HCT116 (cell line): Measurements from ENCODE around the gene CTIF. TPM values are rescaled to one million over a fixed set of nuclear protein-coding genes. Genes with fewer than 3 reads are reported as not detected.

Experiments
- ATAC-seq: fragments of 200-7000 bp; cut with Tn5 transposase; 2 replicates; pipeline ENCODE4 v1.9.1; 2020; ENCODE audit warnings: mild to moderate bottlenecking, moderate library complexity
- BruUV-seq: library from RNA; stranded (reverse); fragments of 400-500 nt; replicated peaks from 2 replicates; lab custom pipeline; 2021; lab: Mats Ljungman, UMichigan
- CTCF ChIA-PET: fragments of 300-600 bp; sonication (Branson Sonifier 250); formaldehyde crosslinking; loops from one replicate; lab custom pipeline; 2021; ENCODE audit warnings: antibody characterized with exemption; lab: Charles Lee
- POLR2A ChIA-PET: fragments of 300-600, 350-600 bp; sonication (Branson Sonifier 250); formaldehyde crosslinking; loops from one replicate; lab custom pipeline; 2021; ENCODE audit warnings: antibody characterized with exemption; lab: Charles Lee
- RAD21 ChIA-PET, 2 experiments: fragments of 300-600 bp; sonication (Branson Sonifier 250); formaldehyde crosslinking; loops; one replicate each; lab custom pipeline; 2023; ENCODE audit warnings: low total read pairs in 2 of 2; ENCODE audit not compliant: uncharacterized antibody in 2 of 2, unreplicated experiment in 2 of 2, low non-redundant PET in 1 of 2; lab: Charles Lee
- DNase-seq: peaks from one replicate; pipeline ENCODE4 v3.0.0-alpha.2; 2010; ENCODE audit warnings: low read depth, low spot score
- H2AFZ ChIP-seq: fragments of 200-600 bp; shearing (Covaris generic), sonication (generic); 2 replicates; pipeline ENCODE4 v1.6.1; 2017; ENCODE audit warnings: low read depth, mixed run types, mixed read lengths, antibody characterized with exemption, low read length; ENCODE audit not compliant: poor library complexity, severe bottlenecking
- H3K27ac ChIP-seq: 2 replicates; pipeline ENCODE4 v1.5.1; 2012; ENCODE audit warnings: low read depth, low read length
- H3K27me3 ChIP-seq: fragments of 200-600 bp; sonication (generic); 2 replicates; pipeline ENCODE4 v1.6.1; 2016; ENCODE audit warnings: mixed run types, low read length, mixed read lengths; ENCODE audit not compliant: insufficient read depth
- H3K36me3 ChIP-seq, 2 experiments: fragments of 200-500 bp in 1 of 2; fragments of 200-600 bp in 1 of 2; sonication (Bioruptor generic) in 1 of 2; sonication (generic) in 1 of 2; 2 replicates each; pipeline versions ENCODE4 v1.5.1 to v1.6.1; 2014 to 2016; ENCODE audit warnings: low read length in 2 of 2, inconsistent platforms in 1 of 2, mixed read lengths in 1 of 2, mixed run types in 1 of 2; ENCODE audit not compliant: insufficient read depth in 2 of 2, control insufficient read depth in 1 of 2
- H3K4me1 ChIP-seq, 2 experiments: fragments of 200-600 bp in 1 of 2; sonication (generic) in 1 of 2; 2 replicates each; pipeline versions ENCODE4 v1.5.1 to v1.6.1; 2012 to 2017; ENCODE audit warnings: low read length in 2 of 2, inconsistent platforms in 1 of 2, mild to moderate bottlenecking in 1 of 2, mixed read lengths in 1 of 2, mixed run types in 1 of 2, moderate library complexity in 1 of 2; ENCODE audit not compliant: insufficient read depth in 2 of 2, control insufficient read depth in 1 of 2
- H3K4me2 ChIP-seq: fragments of 200-600 bp; sonication (generic); 2 replicates; pipeline ENCODE4 v1.6.1; 2017; ENCODE audit warnings: mixed run types, low read length, mixed read lengths
- H3K4me3 ChIP-seq, 2 experiments: fragments of 200-600 bp in 1 of 2; sonication (generic) in 1 of 2; replicated peaks in 1 of 2; 2 replicates each; pipeline ENCODE4 v1.5.1; 2011 to 2016; ENCODE audit warnings: low read length in 2 of 2, control low read depth in 1 of 2, low read depth in 1 of 2, mild to moderate bottlenecking in 1 of 2, mixed read lengths in 1 of 2, mixed run types in 1 of 2
- H3K79me2 ChIP-seq: fragments of 200-600 bp; sonication (generic); 2 replicates; pipeline ENCODE4 v1.6.1; 2017; ENCODE audit warnings: mild to moderate bottlenecking, mixed run types, low read length, moderate library complexity, mixed read lengths; ENCODE audit not compliant: insufficient read depth
- H3K9ac ChIP-seq: fragments of 200-600 bp; sonication (generic); 2 replicates; pipeline ENCODE4 v1.6.1; 2016; ENCODE audit warnings: low read length, mixed read lengths
- H3K9me2 ChIP-seq: fragments of 200-600 bp; sonication (generic), shearing (Covaris generic); 2 replicates; pipeline ENCODE4 v1.6.1; 2017; ENCODE audit warnings: mixed run types, mild to moderate bottlenecking, moderate library complexity; ENCODE audit not compliant: insufficient read depth
- H3K9me3 ChIP-seq, 2 experiments: fragments of 200-500 bp in 1 of 2; fragments of 200-600 bp in 1 of 2; sonication (Bioruptor generic) in 1 of 2; sonication (generic) in 1 of 2; 2 replicates each; pipeline ENCODE4 v1.6.1; 2014 to 2017; ENCODE audit warnings: low read length in 2 of 2, mixed read lengths in 2 of 2, inconsistent platforms in 1 of 2, low read depth in 1 of 2, mild to moderate bottlenecking in 1 of 2, mixed run types in 1 of 2, moderate library complexity in 1 of 2; ENCODE audit not compliant: control insufficient read depth in 1 of 2, insufficient read depth in 1 of 2
- H4K20me1 ChIP-seq: fragments of 200-600 bp; sonication (generic), shearing (Covaris generic); 2 replicates; pipeline ENCODE4 v1.6.1; 2017; ENCODE audit warnings: mixed run types, mild to moderate bottlenecking, moderate library complexity; ENCODE audit not compliant: insufficient read depth
- CBX3 ChIP-seq: IDR thresholded peaks from 2 replicates; pipeline ENCODE4 v1.6.1; 2012; ENCODE audit warnings: low read depth
- CEBPB ChIP-seq: IDR thresholded peaks from 2 replicates; pipeline ENCODE4 v1.6.1; 2012; ENCODE audit warnings: low read depth
- EZH2 ChIP-seq: fragments of 200-600 bp; sonication (generic); IDR thresholded peaks from 2 replicates; pipeline ENCODE4 v1.6.1; 2017; ENCODE audit warnings: antibody characterized with exemption, mixed run types
- EZH2phosphoT487 ChIP-seq: fragments of 200-600 bp; IDR thresholded peaks from 2 replicates; pipeline ENCODE4 v1.6.1; 2018; ENCODE audit warnings: antibody characterized with exemption, borderline replicate concordance
- POLR2A ChIP-seq: IDR thresholded peaks from 2 replicates; pipeline ENCODE4 v1.7.0; 2011; ENCODE audit warnings: borderline replicate concordance; ENCODE audit not compliant: insufficient read depth, insufficient read length; ENCODE audit errors: extremely low read depth
- POLR2AphosphoS5 ChIP-seq: IDR thresholded peaks from 2 replicates; pipeline ENCODE4 v1.6.1; 2011; ENCODE audit warnings: mild to moderate bottlenecking, low read depth, low read length, moderate library complexity
- REST ChIP-seq: IDR thresholded peaks from 2 replicates; pipeline ENCODE4 v1.6.1; 2012; ENCODE audit warnings: low read depth
- SIN3A ChIP-seq: IDR thresholded peaks from 2 replicates; pipeline ENCODE4 v1.6.1; 2012; ENCODE audit warnings: low read depth
- YY1 ChIP-seq: IDR thresholded peaks from 2 replicates; pipeline ENCODE4 v1.6.1; 2011; ENCODE audit warnings: low read length, low read depth, moderate library complexity, mild to moderate bottlenecking; ENCODE audit not compliant: insufficient replicate concordance; ENCODE audit errors: extremely low read depth
- ZNF274 ChIP-seq: fragments of 200-500 bp; sonication (Bioruptor generic); IDR thresholded peaks from 2 replicates; pipeline ENCODE4 v1.6.1; 2014; ENCODE audit warnings: mild to moderate bottlenecking, low read depth, low read length, inconsistent platforms
- intact Hi-C: fragments of 100-400 bp; cut with micrococcal nuclease; formaldehyde crosslinking; loops from 2 replicates; pipeline ENCODE4 v1.10.0; 2022
- total RNA-seq: library from RNA; stranded (reverse); gene quantifications from one replicate; pipeline ENCODE4 v1.2.1, GENCODE V29; 2021; ENCODE audit not compliant: unreplicated experiment
- TF ChIP-seq, protein P1 (sequence below): IDR thresholded peaks from 2 replicates; pipeline ENCODE4 v1.6.1; 2012
- TF ChIP-seq, protein P2 (sequence below), 3 experiments: fragments of 200-600 bp in 1 of 3; sonication (generic) in 1 of 3; IDR thresholded peaks in 2 of 3; conservative IDR thresholded peaks in 1 of 3; 2 replicates each; pipeline ENCODE4 v1.5.1; 2012 to 2017; ENCODE audit warnings: low read depth in 2 of 3, low read length in 2 of 3, antibody characterized with exemption in 1 of 3, borderline replicate concordance in 1 of 3, control low read depth in 1 of 3, mild to moderate bottlenecking in 1 of 3, mixed read lengths in 1 of 3, mixed run types in 1 of 3, moderate library complexity in 1 of 3; ENCODE audit not compliant: insufficient read depth in 1 of 3

CTIF gene
- total RNA-seq, 1 experiment from 2014 or later: 19.7 TPM

- no peaks in the 10 kb centered on the region for H3K36me3 ChIP-seq
- no peaks in the 10 kb centered on the region for H3K9me2 ChIP-seq
- intact Hi-C loops: loop anchor here (10.0 kb wide), 1 partner anchor 161 kb away; no protein-coding TSS in a partner anchor
- ChIA-PET RAD21 (no interaction called here), CTCF (no interaction called here), POLR2A (no interaction called here)
- no peak overlapping the region for H2AFZ ChIP-seq
- no peaks in the 10 kb centered on the region for H3K79me2 ChIP-seq
- no peak overlapping the region for H3K4me2 ChIP-seq
- no TSS peak for BruUV-seq
- no peak for DNase-seq
- H3K4me1 ChIP-seq: no peaks in the 10 kb centered on the region
- H3K4me3 ChIP-seq: no peak overlapping the region
- TF ChIP-seq EZH2phosphoT487 (no peak), EZH2 (no peak), SIN3A (no peak)
- no peak for ATAC-seq
- no peaks in the 10 kb centered on the region for H4K20me1 ChIP-seq
- no peaks in the 10 kb centered on the region for H3K9me3 ChIP-seq
- H3K27me3 ChIP-seq: no peaks in the 10 kb centered on the region
- H3K9ac ChIP-seq: no peak overlapping the region
- H3K27ac ChIP-seq: no peak overlapping the region
These were observed 97.0 kb downstream of the CTIF start for GRCh38 chr18:48635806-48636205.

- Histone ChIP-seq H3K36me3 (no peaks in the 10 kb centered on the region), H3K9me3 (no peaks in the 10 kb centered on the region), H3K4me1 (no peaks in the 10 kb centered on the region), H3K27ac (no peak overlapping the region), H3K27me3 (no peaks in the 10 kb centered on the region), H3K9ac (no peak overlapping the region), H3K4me2 (no peak overlapping the region), H4K20me1 (no peaks in the 10 kb centered on the region), H2AFZ (no peak overlapping the region), H3K9me2 (no peaks in the 10 kb centered on the region), H3K4me3 (no peak overlapping the region), H3K79me2 (no peaks in the 10 kb centered on the region)
- DNase-seq: no peak
- CTCF ChIA-PET: no interaction called here
- RAD21 ChIA-PET: no interaction called here
- intact Hi-C loops: loop anchor here (10.0 kb wide), 1 partner anchor 162 kb away; no protein-coding TSS in a partner anchor
- POLR2A ChIA-PET: no interaction called here
- no peak for ATAC-seq
- no TSS peak for BruUV-seq
- TF ChIP-seq CBX3: no peak
- no peak for TF ChIP-seq SIN3A
- TF ChIP-seq POLR2A: no peak
- no peak for TF ChIP-seq POLR2AphosphoS5
- TF ChIP-seq YY1: no peak
- no peak for TF ChIP-seq CEBPB
- TF ChIP-seq, protein P1, sequence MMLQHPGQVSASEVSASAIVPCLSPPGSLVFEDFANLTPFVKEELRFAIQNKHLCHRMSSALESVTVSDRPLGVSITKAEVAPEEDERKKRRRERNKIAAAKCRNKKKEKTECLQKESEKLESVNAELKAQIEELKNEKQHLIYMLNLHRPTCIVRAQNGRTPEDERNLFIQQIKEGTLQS: no peak
- no peak for TF ChIP-seq EZH2phosphoT487
- TF ChIP-seq REST: no peak
- no peak for TF ChIP-seq ZNF274
- TF ChIP-seq, protein P2, sequence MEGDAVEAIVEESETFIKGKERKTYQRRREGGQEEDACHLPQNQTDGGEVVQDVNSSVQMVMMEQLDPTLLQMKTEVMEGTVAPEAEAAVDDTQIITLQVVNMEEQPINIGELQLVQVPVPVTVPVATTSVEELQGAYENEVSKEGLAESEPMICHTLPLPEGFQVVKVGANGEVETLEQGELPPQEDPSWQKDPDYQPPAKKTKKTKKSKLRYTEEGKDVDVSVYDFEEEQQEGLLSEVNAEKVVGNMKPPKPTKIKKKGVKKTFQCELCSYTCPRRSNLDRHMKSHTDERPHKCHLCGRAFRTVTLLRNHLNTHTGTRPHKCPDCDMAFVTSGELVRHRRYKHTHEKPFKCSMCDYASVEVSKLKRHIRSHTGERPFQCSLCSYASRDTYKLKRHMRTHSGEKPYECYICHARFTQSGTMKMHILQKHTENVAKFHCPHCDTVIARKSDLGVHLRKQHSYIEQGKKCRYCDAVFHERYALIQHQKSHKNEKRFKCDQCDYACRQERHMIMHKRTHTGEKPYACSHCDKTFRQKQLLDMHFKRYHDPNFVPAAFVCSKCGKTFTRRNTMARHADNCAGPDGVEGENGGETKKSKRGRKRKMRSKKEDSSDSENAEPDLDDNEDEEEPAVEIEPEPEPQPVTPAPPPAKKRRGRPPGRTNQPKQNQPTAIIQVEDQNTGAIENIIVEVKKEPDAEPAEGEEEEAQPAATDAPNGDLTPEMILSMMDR (IDR thresholded peaks at IDR 0.05 in 2 of 3, conservative IDR thresholded peaks at IDR 0.05 in 1 of 3; ENCODE audit: borderline replicate concordance in 1 of 3, insufficient read depth in 1 of 3, low read depth in 2 of 3, low read length in 2 of 3): no peak
These were observed 97.6 kb downstream of the CTIF start for GRCh38 chr18:48636436-48636835.
